ENCODE data around the gene FAM20C. TPM values are rescaled to one million over a fixed set of nuclear protein-coding genes. Genes with fewer than 3 reads are reported as not detected.

The FAM20C gene
- total RNA-seq, 1 donor from 2014 or later, result 22.1 TPM

DNA sequence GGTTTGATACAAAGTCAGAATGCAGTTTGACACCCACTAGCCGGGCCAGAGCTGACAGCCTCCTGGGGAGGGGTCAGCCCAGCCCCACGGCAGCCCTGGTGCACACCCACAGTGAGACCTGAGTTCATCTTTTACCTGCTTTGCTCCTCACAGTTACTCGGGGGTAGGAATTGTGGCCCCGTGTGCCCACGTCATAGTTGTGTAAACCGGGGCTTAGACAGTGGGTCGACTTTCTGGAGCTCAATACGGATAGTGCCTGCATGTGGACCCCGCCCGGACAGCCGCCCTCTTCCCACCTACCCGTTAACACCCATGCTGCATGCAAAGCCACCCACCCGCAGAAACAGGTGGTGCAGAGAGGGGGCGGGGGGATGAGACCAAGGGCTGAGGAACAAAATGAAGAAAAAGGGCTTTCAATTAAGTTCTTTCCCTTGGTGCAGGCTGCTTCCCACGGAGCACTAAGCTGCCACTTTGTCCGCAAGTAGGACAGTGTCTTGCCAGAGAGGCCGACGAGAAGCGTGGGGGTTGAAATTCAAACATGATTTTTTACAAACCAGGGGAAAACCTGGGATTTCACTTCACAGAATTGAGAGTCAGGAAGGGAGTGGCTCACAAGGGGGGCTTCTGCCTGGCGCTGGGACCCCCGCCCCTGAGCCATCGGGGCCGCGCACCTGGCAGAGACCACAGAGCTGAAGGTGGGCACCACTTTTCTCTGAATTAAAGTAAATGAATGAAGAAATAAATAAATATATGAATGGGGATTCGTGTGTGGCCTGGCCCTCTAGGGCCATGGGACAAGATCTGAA, 73.0 kb downstream of the FAM20C start:
- DNase-seq (ENCODE audit: extremely low spot score in 2 of 2), result no peak
- H3K4me3 ChIP-seq, result no peak overlapping the region
- no peaks in the 10 kb centered on the region for H3K27me3 ChIP-seq
- no peaks in the 10 kb centered on the region for H3K9me3 ChIP-seq
- H3K36me3 ChIP-seq, result peaks cover 0 to 6% of the 10 kb centered on the region in 2 donors
- intact Hi-C loops (cut with DNase I), result no loop called here
- TF ChIP-seq POLR2AphosphoS5 (IDR thresholded peaks at IDR 0.05; ENCODE audit: insufficient read depth in 1 of 2, low read depth in 1 of 2), result no peak
- TF ChIP-seq POLR2A (IDR thresholded peaks at IDR 0.05), result no peak
- TF ChIP-seq, protein P1, sequence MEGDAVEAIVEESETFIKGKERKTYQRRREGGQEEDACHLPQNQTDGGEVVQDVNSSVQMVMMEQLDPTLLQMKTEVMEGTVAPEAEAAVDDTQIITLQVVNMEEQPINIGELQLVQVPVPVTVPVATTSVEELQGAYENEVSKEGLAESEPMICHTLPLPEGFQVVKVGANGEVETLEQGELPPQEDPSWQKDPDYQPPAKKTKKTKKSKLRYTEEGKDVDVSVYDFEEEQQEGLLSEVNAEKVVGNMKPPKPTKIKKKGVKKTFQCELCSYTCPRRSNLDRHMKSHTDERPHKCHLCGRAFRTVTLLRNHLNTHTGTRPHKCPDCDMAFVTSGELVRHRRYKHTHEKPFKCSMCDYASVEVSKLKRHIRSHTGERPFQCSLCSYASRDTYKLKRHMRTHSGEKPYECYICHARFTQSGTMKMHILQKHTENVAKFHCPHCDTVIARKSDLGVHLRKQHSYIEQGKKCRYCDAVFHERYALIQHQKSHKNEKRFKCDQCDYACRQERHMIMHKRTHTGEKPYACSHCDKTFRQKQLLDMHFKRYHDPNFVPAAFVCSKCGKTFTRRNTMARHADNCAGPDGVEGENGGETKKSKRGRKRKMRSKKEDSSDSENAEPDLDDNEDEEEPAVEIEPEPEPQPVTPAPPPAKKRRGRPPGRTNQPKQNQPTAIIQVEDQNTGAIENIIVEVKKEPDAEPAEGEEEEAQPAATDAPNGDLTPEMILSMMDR (IDR thresholded peaks at IDR 0.05), result no peak
- no peak overlapping the region for H3K27ac ChIP-seq
- H3K4me1 ChIP-seq, result no peaks in the 10 kb centered on the region

GRCh38 chr7:265998-266850, 73.9 kb downstream of the FAM20C start:
- H3K4me1 ChIP-seq, result no peaks in the 10 kb centered on the region
- H3K27ac ChIP-seq, result no peak overlapping the region
- intact Hi-C loops (cut with DNase I), result no loop called here
- DNase-seq (ENCODE audit: extremely low spot score in 2 of 2), result no peak
- no peaks in the 10 kb centered on the region for H3K9me3 ChIP-seq
- H3K4me3 ChIP-seq, result no peak overlapping the region
- H3K36me3 ChIP-seq, result no peaks in the 10 kb centered on the region
- no peaks in the 10 kb centered on the region for H3K27me3 ChIP-seq
- TF ChIP-seq, protein P1 (IDR thresholded peaks at IDR 0.05), result no peak

GRCh38 chr7:266851-267840, 74.8 kb downstream of the FAM20C start:
- H3K4me3 ChIP-seq, result no peak overlapping the region
- no peaks in the 10 kb centered on the region for H3K36me3 ChIP-seq
- H3K27me3 ChIP-seq, result no peaks in the 10 kb centered on the region
- intact Hi-C loops (cut with DNase I), result no loop called here
- H3K27ac ChIP-seq, result no peak overlapping the region
- no peak for DNase-seq (ENCODE audit: extremely low spot score in 2 of 2)
- TF ChIP-seq, protein P1 (IDR thresholded peaks at IDR 0.05), result no peak
- TF ChIP-seq POLR2A (IDR thresholded peaks at IDR 0.05) (no peak), POLR2AphosphoS5 (IDR thresholded peaks at IDR 0.05; ENCODE audit: insufficient read depth in 1 of 2, low read depth in 1 of 2) (no peak)
- no peaks in the 10 kb centered on the region for H3K4me1 ChIP-seq
- no peaks in the 10 kb centered on the region for H3K9me3 ChIP-seq

DNA sequence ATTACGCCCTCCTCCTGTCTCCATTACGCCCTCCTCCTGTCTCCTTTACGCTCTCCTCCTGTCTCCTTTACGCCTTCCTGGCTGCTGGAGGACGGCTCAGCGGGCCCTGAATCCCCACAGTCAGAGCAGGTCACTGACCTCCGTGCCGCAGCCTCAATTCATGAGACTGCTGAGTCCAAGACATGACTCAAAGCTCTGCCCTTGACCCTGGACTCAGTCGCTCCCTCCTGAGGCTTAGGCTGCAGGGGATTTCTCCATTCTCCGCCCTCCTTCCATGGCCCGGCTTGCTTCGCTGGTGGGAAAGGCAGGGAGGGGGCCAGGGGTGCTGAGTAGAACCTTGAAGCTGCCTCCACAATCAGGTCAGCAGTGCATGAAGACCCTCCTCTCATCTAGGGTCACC, 76.6 kb downstream of the FAM20C start:
- TF ChIP-seq POLR2A (IDR thresholded peaks at IDR 0.05), result no peak
- TF ChIP-seq, protein P1 (IDR thresholded peaks at IDR 0.05), result no peak
- H3K4me3 ChIP-seq, result no peak overlapping the region
- H3K36me3 ChIP-seq, result no peaks in the 10 kb centered on the region
- no peaks in the 10 kb centered on the region for H3K4me1 ChIP-seq
- H3K27ac ChIP-seq, result no peak overlapping the region
- no peaks in the 10 kb centered on the region for H3K9me3 ChIP-seq
- H3K27me3 ChIP-seq, result no peaks in the 10 kb centered on the region
- no peak for DNase-seq (ENCODE audit: extremely low spot score in 2 of 2)
- intact Hi-C loops (cut with DNase I), result no loop called here
